Measurements from ENCODE around the gene RNU1-2.
"Not testable (repeated sequence)": the region's sequence is repeated elsewhere in the genome, so short reads cannot be mapped to it uniquely, and the experiment has no call there.

Gene RNU1-2

GRCh38 chr1:16888860-16889816 lies 6.6 kb upstream of the RNU1-2 start:
- DNase-seq: no peak

GRCh38 chr1:16890539-16891021 lies 5.2 kb upstream of the RNU1-2 start:
- DNase-seq: not testable (repeated sequence)

- not testable (repeated sequence) for DNase-seq
Observed at GRCh38 chr1:16891057-16891456, 4.7 kb upstream of the RNU1-2 start.

- not testable (repeated sequence) for DNase-seq
Observed at GRCh38 chr1:16892978-16893525, 2.7 kb upstream of the RNU1-2 start.

GRCh38 chr1:16893796-16894195 lies 2.0 kb upstream of the RNU1-2 start:
- DNase-seq: not testable (repeated sequence)

- DNase-seq: not testable (repeated sequence)
Observed at GRCh38 chr1:16894338-16894737, 1.4 kb upstream of the RNU1-2 start.

- DNase-seq: not testable (repeated sequence)
Observed at GRCh38 chr1:16895233-16895597, 565 bp upstream of the RNU1-2 start.

- peak; percentile 66 for DNase-seq
Observed at GRCh38 chr1:16896316-16897055, 706 bp downstream of the RNU1-2 start.

GRCh38 chr1:16897653-16898052 lies 1.9 kb downstream of the RNU1-2 start:
- DNase-seq: not testable (repeated sequence)

- DNase-seq: not testable (repeated sequence)
Observed at GRCh38 chr1:16898298-16898697, 2.5 kb downstream of the RNU1-2 start.

- not testable (repeated sequence) for DNase-seq
Observed at GRCh38 chr1:16899020-16899419, 3.2 kb downstream of the RNU1-2 start.

GRCh38 chr1:16900751-16901150 lies 5.0 kb downstream of the RNU1-2 start:
- no peak for DNase-seq

- not testable (repeated sequence) for DNase-seq
Observed at GRCh38 chr1:16901371-16901770, 5.6 kb downstream of the RNU1-2 start.

- no peak for DNase-seq
Observed at GRCh38 chr1:16903054-16903453, 7.3 kb downstream of the RNU1-2 start.

- no peak for DNase-seq
Observed at GRCh38 chr1:16903458-16903796, 7.6 kb downstream of the RNU1-2 start.

GRCh38 chr1:16904560-16905109 lies 8.9 kb downstream of the RNU1-2 start:
- peak; percentile 100 for DNase-seq

- peak; percentile 64 for DNase-seq
Observed at GRCh38 chr1:16905110-16905867, 9.5 kb downstream of the RNU1-2 start.

GRCh38 chr1:16905868-16906702 lies 10.3 kb downstream of the RNU1-2 start:
- no peak for DNase-seq

GRCh38 chr1:16906873-16907272 lies 11.1 kb downstream of the RNU1-2 start:
- DNase-seq: no peak

- no peak for DNase-seq
Observed at GRCh38 chr1:16907870-16908758, 12.3 kb downstream of the RNU1-2 start.

Measured in NK-92 treated with Interleukin-12 subunit alpha and Interleukin-12 subunit beta, amount 100 ng/mL, for 24 hours (cell line).